Pulmonary artery endothelial cell (primary cell): ENCODE measurements around the gene SCAPER. TPM values are rescaled to one million over a fixed set of nuclear protein-coding genes. Genes with fewer than 3 reads are reported as not detected.
"Not testable (repeated sequence)": the region's sequence is repeated elsewhere in the genome, so short reads cannot be mapped to it uniquely, and the experiment has no call there.

Experiments
- DNase-seq: peaks from one replicate; pipeline ENCODE4 v3.0.0-alpha.2; 2011; ENCODE audit warnings: low read depth, low spot score
- total RNA-seq: library from RNA; depleted of rRNA; stranded (reverse); fragments of >200 nt; gene quantifications from 2 replicates; pipeline ENCODE4 v1.2.3, GENCODE V29; 2014

Gene SCAPER
- total RNA-seq, 1 donor from 2014 or later: 5.9 TPM

DNA sequence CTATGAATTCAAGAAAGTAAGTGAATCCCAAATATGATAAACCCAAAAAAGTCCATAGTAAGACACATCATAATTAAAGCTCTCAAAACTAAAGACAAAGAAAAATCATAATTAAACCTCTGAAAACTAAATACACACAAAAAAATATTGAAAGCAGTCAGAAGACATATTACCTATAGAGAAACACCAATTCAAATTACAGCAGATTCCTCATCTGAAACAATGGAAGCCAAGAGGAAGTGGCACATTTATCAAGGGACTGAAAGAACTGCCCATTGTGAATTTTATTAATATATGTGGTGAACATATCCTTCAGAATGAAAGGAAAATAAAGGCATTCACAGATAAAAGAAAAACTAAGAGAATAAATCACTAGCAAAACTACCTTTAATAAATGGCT is 128.2 kb downstream of the SCAPER start:
- DNase-seq: no peak

GRCh38 chr15:76776480-76776879 is 128.7 kb downstream of the SCAPER start:
- no peak for DNase-seq

GRCh38 chr15:76773234-76773633 is 131.9 kb downstream of the SCAPER start:
- no peak for DNase-seq

GRCh38 chr15:76772776-76773175 is 132.4 kb downstream of the SCAPER start:
- no peak for DNase-seq

- no peak for DNase-seq
Observed at GRCh38 chr15:76764004-76764403, 141.1 kb downstream of the SCAPER start.

DNA sequence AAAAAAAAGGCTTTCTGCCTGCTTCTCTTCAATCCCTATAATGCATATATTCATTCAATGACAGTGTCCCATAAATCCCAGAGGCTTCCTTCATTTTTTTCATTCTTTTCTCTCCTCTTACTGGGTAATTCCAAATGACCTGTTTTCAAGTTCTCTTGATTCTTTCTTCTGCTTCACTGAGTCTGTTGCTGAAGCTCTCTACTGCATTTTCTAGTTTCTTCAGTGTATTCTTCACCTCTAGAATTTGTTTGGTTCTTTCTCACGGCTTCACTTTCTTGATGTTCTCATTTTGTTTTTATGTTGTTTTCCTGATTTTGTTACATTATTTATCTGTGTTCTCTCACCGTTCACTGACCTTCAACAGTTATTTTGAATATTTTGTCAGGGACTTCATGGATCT is 141.6 kb downstream of the SCAPER start:
- DNase-seq: no peak

- no peak for DNase-seq
Observed at GRCh38 chr15:76756381-76756780, 148.8 kb downstream of the SCAPER start.

GRCh38 chr15:76753771-76754170 is 151.4 kb downstream of the SCAPER start:
- DNase-seq: no peak

DNA sequence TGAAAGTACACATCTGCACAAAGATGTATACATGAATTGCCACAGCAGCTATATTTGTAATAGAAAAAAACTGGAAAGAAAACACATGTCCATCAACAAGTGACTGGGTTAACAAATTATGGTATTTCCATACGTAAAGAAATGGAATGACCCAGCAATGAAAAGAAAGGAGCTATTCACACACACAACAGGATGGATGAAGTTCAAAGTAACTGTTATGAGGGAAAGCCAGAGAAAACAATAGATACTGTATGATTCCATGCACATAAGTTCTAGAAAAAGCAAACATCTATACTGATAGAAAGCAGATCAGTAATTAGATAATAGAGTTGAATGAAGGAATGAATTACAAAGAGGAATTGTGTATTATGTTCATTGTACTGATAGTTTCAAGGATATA is 152.0 kb downstream of the SCAPER start:
- DNase-seq: no peak

DNA sequence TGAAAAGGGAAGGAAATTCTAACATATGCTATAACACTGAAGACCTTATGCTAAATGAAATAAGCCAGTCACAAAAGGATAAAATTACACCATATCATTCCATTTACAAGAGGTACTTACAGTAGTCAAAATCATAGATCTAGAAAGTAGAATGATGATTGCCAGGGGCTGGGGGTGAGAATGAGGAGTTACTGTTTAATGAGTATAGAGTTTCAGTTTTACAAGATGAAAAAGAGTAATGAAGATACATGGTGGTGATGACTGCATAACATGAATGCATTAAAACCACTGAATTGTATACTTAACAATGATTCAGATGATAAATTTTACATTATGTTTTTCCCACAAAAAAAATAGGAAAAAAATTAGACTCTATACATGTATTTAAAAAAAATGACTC is 152.6 kb downstream of the SCAPER start:
- no peak for DNase-seq

- no peak for DNase-seq
Observed at GRCh38 chr15:76737573-76737972, 167.6 kb downstream of the SCAPER start.

- DNase-seq: not testable (repeated sequence)
Observed at GRCh38 chr15:76732321-76732720, 172.8 kb downstream of the SCAPER start.

DNA sequence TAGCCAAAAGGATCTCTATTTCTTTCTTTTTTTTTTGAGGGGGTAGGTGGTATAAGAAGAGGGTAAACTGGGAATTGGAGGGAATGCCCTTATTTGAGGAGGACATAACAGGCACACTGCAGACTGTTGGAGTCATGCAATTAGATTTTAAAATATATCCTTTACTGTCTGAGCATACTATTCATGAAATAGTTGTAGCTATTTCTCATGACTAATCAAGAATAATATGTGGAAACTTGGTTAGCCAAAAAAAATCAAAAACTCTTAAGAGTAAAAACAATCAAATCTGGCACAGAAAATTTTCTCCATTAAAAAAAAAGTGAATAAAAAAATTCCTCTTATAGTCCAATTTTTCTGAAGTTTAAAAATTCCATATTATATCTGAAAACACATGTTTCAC is 174.9 kb downstream of the SCAPER start:
- no peak for DNase-seq

DNA sequence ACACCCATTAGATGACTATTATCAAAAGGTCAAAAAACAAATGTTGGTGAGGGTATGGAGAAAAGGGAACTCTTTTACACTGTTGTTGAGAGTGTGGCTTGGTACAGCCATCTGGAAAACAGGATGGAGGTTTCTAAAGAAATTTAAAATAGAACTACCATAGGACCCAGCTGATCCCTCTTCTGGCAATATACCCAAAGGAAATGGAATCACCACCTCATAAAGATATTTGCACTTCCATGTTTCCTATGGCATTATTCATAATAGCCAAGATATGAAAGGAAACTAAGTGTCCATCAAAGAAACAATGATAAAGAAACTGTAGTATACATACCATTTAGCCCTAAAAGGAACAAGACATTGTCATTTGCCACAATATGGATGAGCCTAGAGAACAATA is 186.3 kb downstream of the SCAPER start:
- no peak for DNase-seq

GRCh38 chr15:76714950-76715349 is 190.2 kb downstream of the SCAPER start:
- DNase-seq: no peak

- DNase-seq: no peak
Observed at GRCh38 chr15:76711351-76711827, 193.8 kb downstream of the SCAPER start.

- DNase-seq: not testable (repeated sequence)
Observed at GRCh38 chr15:76704032-76704431, 201.1 kb downstream of the SCAPER start.

- DNase-seq: no peak
Observed at GRCh38 chr15:76696840-76697239, 208.3 kb downstream of the SCAPER start.

DNA sequence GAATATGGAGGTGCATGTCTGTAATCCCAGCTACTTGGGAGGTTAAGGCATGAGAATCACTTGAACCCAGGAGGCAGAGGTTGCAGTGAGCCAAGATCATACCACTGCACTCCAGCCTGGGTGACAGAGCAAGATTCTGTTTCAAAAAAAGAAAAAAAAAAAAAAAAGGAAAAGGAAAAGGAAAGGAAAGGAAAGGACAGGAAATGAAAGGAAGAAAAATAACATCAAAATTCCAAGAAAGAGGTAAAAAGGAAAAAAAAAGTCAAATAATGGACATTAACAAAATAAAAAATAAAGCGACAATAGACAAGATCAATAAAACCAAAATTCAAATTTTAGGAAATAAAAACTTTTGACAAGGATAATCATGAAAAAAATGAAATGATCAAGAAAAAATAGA is 212.6 kb downstream of the SCAPER start:
- not testable (repeated sequence) for DNase-seq

DNA sequence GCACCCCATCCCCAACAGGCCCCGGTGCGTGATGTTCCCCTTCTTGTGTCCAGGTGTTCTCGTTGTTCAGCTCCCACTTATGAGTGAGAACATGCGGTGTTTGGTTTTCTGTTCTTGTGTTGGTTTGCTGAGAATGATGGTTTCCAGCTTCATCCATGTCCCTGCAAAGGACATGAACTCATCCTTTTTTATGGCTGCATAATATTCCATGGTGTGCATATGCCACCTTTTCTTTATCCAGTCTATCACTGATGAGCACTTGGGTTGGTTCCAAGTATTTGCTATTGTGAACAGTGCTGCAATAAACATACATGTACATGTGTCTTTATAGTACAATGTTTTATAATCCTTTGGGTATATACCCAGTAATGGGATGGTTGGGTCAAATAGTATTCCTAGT is 217.5 kb downstream of the SCAPER start:
- DNase-seq: not testable (repeated sequence)

GRCh38 chr15:76684002-76684401 is 221.1 kb downstream of the SCAPER start:
- DNase-seq: no peak

DNA sequence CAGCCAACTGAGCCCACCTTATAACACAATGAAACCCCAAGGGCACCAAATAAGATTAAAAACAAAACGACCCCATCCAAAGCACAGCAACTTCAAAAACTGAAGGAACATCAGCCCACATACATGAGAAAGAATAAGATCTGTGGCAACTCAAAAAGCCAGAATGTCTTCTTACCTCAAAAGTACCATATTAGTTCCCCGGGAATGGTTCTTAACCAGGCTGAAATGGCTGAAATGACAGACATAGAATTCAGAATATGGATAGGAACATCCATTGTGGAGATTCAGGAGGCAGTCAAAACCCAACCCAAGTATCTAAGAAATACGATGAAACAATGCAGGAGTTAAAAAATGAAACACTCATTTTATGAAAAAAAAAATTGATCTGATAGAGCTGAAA is 222.3 kb downstream of the SCAPER start:
- DNase-seq: no peak

DNA sequence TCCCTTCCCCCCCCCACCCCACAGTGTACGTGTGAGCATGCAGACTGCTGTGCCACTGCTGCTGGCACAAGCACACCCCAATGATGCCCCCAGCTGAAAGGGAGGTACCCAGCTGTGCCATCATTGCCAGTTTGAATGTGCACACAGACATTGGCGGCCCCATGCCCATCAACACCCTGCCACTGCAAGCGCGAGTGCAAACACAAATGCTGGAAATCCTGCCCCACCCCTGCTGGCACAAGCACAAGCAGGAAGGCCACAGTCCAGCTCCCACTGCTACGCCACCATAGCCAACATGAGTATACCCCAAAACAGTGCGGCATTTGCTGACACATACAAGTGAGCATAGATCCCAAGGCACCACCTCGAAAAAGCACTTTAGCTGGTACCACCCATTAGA is 222.9 kb downstream of the SCAPER start:
- DNase-seq: no peak

DNA sequence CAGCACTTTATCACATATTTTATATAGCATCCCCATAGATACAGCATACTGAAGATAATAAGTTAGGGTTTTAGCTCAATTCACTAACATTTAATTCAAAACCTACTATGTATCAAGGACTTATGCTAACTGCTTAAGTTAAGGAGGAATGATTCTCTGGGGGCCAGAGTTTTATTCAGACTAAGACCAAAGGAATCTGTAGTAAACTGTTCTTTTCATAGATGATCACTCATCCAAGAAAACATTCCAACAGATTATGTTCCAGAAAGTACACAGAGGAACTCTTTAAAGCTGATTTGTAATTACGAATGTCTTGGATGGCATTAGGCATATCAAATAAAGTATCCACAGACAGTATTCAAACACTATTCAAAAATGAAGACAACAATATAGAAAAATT is 226.4 kb downstream of the SCAPER start:
- DNase-seq: no peak
